ENCODE results near the gene TIMMDC1.

- TF ChIP-seq POLR2A (IDR thresholded peaks at IDR 0.05) = no peak
- TF ChIP-seq CTCF (IDR thresholded peaks at IDR 0.05) = no peak
These were observed 59.0 kb downstream of the TIMMDC1 start for GRCh38 chr3:119557192-119557876.
